Hepatocyte (in vitro differentiated cells): Measurements from ENCODE around the gene SLCO2A1. TPM values are rescaled to one million over a fixed set of nuclear protein-coding genes. Genes with fewer than 3 reads are reported as not detected.

ENCODE experiments used
- DNase-seq: peaks from one replicate; pipeline ENCODE4 v3.0.0-alpha.2; 2016; ENCODE audit warnings: low spot score
- H2AFZ ChIP-seq: fragments of 200-600 bp; sonication (generic); 2 replicates; pipeline ENCODE4 v1.6.0; 2016; ENCODE audit warnings: antibody characterized with exemption, mild to moderate bottlenecking
- H3K27ac ChIP-seq: fragments of 200-600 bp; sonication (generic); 2 replicates; pipeline ENCODE4 v1.5.1; 2016; ENCODE audit warnings: mild to moderate bottlenecking
- H3K27me3 ChIP-seq: fragments of 200-600 bp; sonication (generic); 2 replicates; pipeline ENCODE4 v1.6.1; 2016
- H3K36me3 ChIP-seq: fragments of 200-600 bp; sonication (generic); replicated peaks from 2 replicates; pipeline ENCODE4 v1.5.1; 2016; ENCODE audit warnings: low read depth; ENCODE audit not compliant: insufficient read depth
- H3K4me1 ChIP-seq: fragments of 200-600 bp; sonication (generic); 2 replicates; pipeline ENCODE4 v1.5.1; 2016; ENCODE audit warnings: mild to moderate bottlenecking, moderate library complexity; ENCODE audit not compliant: insufficient read depth
- H3K4me2 ChIP-seq: fragments of 200-600 bp; sonication (generic); 2 replicates; pipeline ENCODE4 v1.6.0; 2016
- H3K4me3 ChIP-seq: fragments of 200-600 bp; sonication (generic); 2 replicates; pipeline ENCODE4 v1.5.1; 2016; ENCODE audit warnings: mild to moderate bottlenecking
- H3K79me2 ChIP-seq: fragments of 200-600 bp; sonication (generic); 2 replicates; pipeline ENCODE4 v1.6.0; 2017; ENCODE audit warnings: mild to moderate bottlenecking
- H3K9me2 ChIP-seq: fragments of 200-600 bp; sonication (generic); replicated peaks from 2 replicates; pipeline ENCODE4 v1.6.0; 2017; ENCODE audit warnings: mild to moderate bottlenecking; ENCODE audit not compliant: insufficient read depth
- H3K9me3 ChIP-seq: fragments of 200-600 bp; sonication (generic); 2 replicates; pipeline ENCODE4 v1.5.1; 2016; ENCODE audit warnings: low read depth, mild to moderate bottlenecking
- H4K20me1 ChIP-seq: fragments of 200-600 bp; sonication (generic); 2 replicates; pipeline ENCODE4 v1.6.0; 2016; ENCODE audit warnings: mild to moderate bottlenecking; ENCODE audit not compliant: insufficient read depth, poor library complexity, severe bottlenecking
- CTCF ChIP-seq: fragments of 200-600 bp; sonication (generic); IDR thresholded peaks from 2 replicates; pipeline ENCODE4 v1.5.1; 2016; ENCODE audit warnings: antibody characterized with exemption, mild to moderate bottlenecking; ENCODE audit not compliant: poor library complexity
- EZH2 ChIP-seq: fragments of 200-600 bp; sonication (generic); IDR thresholded peaks from 2 replicates; pipeline ENCODE4 v1.6.1; 2016; ENCODE audit warnings: antibody characterized with exemption, mild to moderate bottlenecking, borderline replicate concordance
- EZH2phosphoT487 ChIP-seq: fragments of 200-600 bp; sonication (generic); IDR thresholded peaks from one replicate; pipeline ENCODE4 v1.6.1; 2018; ENCODE audit warnings: antibody characterized with exemption, mild to moderate bottlenecking, low read depth, moderate library complexity; ENCODE audit not compliant: unreplicated experiment, severe bottlenecking
- WGBS: methylation state at CpG from one replicate; pipeline ENCODE4 v1.1.6; 2016; ENCODE audit warnings: low lambda C conversion rate; ENCODE audit errors: missing lambda C conversion rate; 5-methylcytosine and 5-hydroxymethylcytosine counted together
- polyA plus RNA-seq: library from polyadenylated mRNA; unstranded; fragments of >200 nt; fragmentation: Nextera tagmentation; extraction: Ambion mirVana; gene quantifications from 2 replicates; pipeline ENCODE4 v1.2.1, GENCODE V29; 2016
- total RNA-seq: library from RNA; depleted of rRNA; stranded (reverse); fragments of >200 nt; gene quantifications from 2 replicates; pipeline ENCODE4 v1.2.3, GENCODE V29; 2014

SLCO2A1 gene
- total and polyA plus RNA-seq, 2 experiments from 2014 or later: 2.3 to 8.4 TPM

GRCh38 chr3:133996251-133996661 is 33.5 kb downstream of the SLCO2A1 start:
- Histone ChIP-seq H3K4me1 (peaks cover 14% of the 10 kb centered on the region), H3K36me3 (no peaks in the 10 kb centered on the region), H3K4me3 (no peak overlapping the region), H3K9me3 (no peaks in the 10 kb centered on the region), H3K9me2 (no peaks in the 10 kb centered on the region), H2AFZ (no peak overlapping the region), H3K4me2 (no peak overlapping the region), H3K79me2 (no peaks in the 10 kb centered on the region), H3K27ac (no peak overlapping the region), H4K20me1 (no peaks in the 10 kb centered on the region), H3K27me3 (no peaks in the 10 kb centered on the region)
- DNase-seq: no peak
- TF ChIP-seq CTCF (no peak), EZH2phosphoT487 (no peak), EZH2 (no peak)
- 65% methylated on average over 12 of the region's 12 CpGs for WGBS

- no peak overlapping the region for H3K4me3 ChIP-seq
Observed at GRCh38 chr3:133995264-133995663, 34.5 kb downstream of the SLCO2A1 start.

GRCh38 chr3:133994166-133994890 is 35.4 kb downstream of the SLCO2A1 start:
- Histone ChIP-seq H3K27me3 (peaks cover 5% of the 10 kb centered on the region), H4K20me1 (no peaks in the 10 kb centered on the region), H3K9me3 (no peaks in the 10 kb centered on the region), H3K4me1 (peaks cover 14% of the 10 kb centered on the region), H2AFZ (no peak overlapping the region), H3K4me2 (no peak overlapping the region), H3K4me3 (no peak overlapping the region), H3K36me3 (no peaks in the 10 kb centered on the region), H3K9me2 (no peaks in the 10 kb centered on the region), H3K27ac (no peak overlapping the region), H3K79me2 (no peaks in the 10 kb centered on the region)
- no peak for TF ChIP-seq EZH2phosphoT487
- no peak for TF ChIP-seq CTCF
- 88% methylated on average over 8 of the region's 8 CpGs for WGBS
- DNase-seq: no peak

More at GRCh38 chr3:133995264-133995663, 34.5 kb downstream of the SLCO2A1 start:
- Histone ChIP-seq H3K4me1 (peaks cover 14% of the 10 kb centered on the region), H3K4me2 (no peak overlapping the region), H3K79me2 (no peaks in the 10 kb centered on the region), H3K9me3 (no peaks in the 10 kb centered on the region), H3K36me3 (no peaks in the 10 kb centered on the region), H4K20me1 (no peaks in the 10 kb centered on the region), H3K27ac (no peak overlapping the region), H2AFZ (no peak overlapping the region), H3K9me2 (no peaks in the 10 kb centered on the region), H3K27me3 (no peaks in the 10 kb centered on the region)
- TF ChIP-seq CTCF (no peak), EZH2phosphoT487 (no peak), EZH2 (no peak)
- WGBS: 100% methylated on average over 2 of the region's 2 CpGs
- DNase-seq: no peak
